OCI-LY7 (cell line): Measurements from ENCODE around the gene OAS3.

ENCODE experiments used
- EZH2phosphoT487 ChIP-seq: fragments of 200-600 bp; sonication (generic); IDR thresholded peaks from 2 replicates; pipeline ENCODE4 v1.6.1; 2018; ENCODE audit warnings: low read depth, borderline replicate concordance, mild to moderate bottlenecking, mixed run types, antibody characterized with exemption, low read length, moderate library complexity, mixed read lengths
- TF ChIP-seq, protein P1 (sequence below): fragments of 200-600 bp; sonication (generic); conservative IDR thresholded peaks from 2 replicates; pipeline ENCODE4 v1.5.1; 2014; ENCODE audit warnings: mild to moderate bottlenecking, antibody characterized with exemption, low read length, moderate library complexity, mixed read lengths

DNA sequence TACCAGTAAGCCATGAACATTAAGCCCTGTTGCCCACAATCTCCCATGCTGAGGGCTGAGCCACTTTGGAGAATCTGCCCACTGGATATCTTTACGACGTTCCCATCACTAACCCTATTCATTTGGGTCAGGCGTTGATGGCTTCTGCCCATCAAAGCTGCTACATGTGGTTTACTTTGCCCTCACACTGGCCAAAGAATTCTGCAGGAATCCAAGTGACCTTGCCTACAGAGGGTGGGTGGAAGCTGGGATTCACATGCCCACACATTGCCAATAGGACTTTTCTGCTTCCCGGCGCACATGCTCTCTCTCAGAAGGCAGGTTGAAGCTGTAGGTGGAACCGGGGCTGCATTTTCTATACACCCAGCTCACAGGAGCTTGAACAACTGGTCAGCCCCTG lies 68.4 kb downstream of the OAS3 start:
- TF ChIP-seq, protein P1, sequence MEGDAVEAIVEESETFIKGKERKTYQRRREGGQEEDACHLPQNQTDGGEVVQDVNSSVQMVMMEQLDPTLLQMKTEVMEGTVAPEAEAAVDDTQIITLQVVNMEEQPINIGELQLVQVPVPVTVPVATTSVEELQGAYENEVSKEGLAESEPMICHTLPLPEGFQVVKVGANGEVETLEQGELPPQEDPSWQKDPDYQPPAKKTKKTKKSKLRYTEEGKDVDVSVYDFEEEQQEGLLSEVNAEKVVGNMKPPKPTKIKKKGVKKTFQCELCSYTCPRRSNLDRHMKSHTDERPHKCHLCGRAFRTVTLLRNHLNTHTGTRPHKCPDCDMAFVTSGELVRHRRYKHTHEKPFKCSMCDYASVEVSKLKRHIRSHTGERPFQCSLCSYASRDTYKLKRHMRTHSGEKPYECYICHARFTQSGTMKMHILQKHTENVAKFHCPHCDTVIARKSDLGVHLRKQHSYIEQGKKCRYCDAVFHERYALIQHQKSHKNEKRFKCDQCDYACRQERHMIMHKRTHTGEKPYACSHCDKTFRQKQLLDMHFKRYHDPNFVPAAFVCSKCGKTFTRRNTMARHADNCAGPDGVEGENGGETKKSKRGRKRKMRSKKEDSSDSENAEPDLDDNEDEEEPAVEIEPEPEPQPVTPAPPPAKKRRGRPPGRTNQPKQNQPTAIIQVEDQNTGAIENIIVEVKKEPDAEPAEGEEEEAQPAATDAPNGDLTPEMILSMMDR, result no peak
- no peak for TF ChIP-seq EZH2phosphoT487
